ACC112 (cell line): ENCODE data around the gene ADAMTS2.

Experiments
- H2AFZ ChIP-seq: fragments of 200-600 bp; sonication (generic); one replicate; pipeline ENCODE4 v1.6.0; 2017; ENCODE audit warnings: antibody characterized with exemption, low read length; ENCODE audit not compliant: unreplicated experiment
- H3K27ac ChIP-seq: fragments of 200-600 bp; sonication (generic); 2 replicates; pipeline ENCODE4 v1.5.1; 2014; ENCODE audit warnings: low read depth, mild to moderate bottlenecking, antibody characterized with exemption, low read length, moderate library complexity
- H3K27me3 ChIP-seq: fragments of 200-600 bp; sonication (generic); 2 replicates; pipeline ENCODE4 v1.6.1; 2014; ENCODE audit warnings: mild to moderate bottlenecking, antibody characterized with exemption, low read length, moderate library complexity, mixed read lengths; ENCODE audit not compliant: insufficient read depth
- H3K36me3 ChIP-seq: fragments of 200-600 bp; sonication (generic); 2 replicates; pipeline ENCODE4 v1.6.1; 2016; ENCODE audit warnings: mild to moderate bottlenecking, antibody characterized with exemption, low read length, moderate library complexity, mixed read lengths; ENCODE audit not compliant: insufficient read depth
- H3K4me1 ChIP-seq: fragments of 200-600 bp; sonication (generic); one replicate; pipeline ENCODE4 v1.6.1; 2016; ENCODE audit warnings: low read length, mixed read lengths; ENCODE audit not compliant: insufficient read depth, unreplicated experiment, control insufficient read depth
- H3K4me3 ChIP-seq: fragments of 200-600 bp; sonication (generic); 2 replicates; pipeline ENCODE4 v1.5.1; 2014; ENCODE audit warnings: mild to moderate bottlenecking, low read depth, low read length
- H3K79me2 ChIP-seq: fragments of 200-600 bp; sonication (generic); one replicate; pipeline ENCODE4 v1.6.0; 2016; ENCODE audit warnings: low read length; ENCODE audit not compliant: control insufficient read depth, unreplicated experiment, insufficient read depth

The ADAMTS2 gene

GRCh38 chr5:179131886-179132585 lies 213.2 kb downstream of the ADAMTS2 start:
- Histone ChIP-seq H3K27ac (no peak overlapping the region), H3K79me2 (no peaks in the 10 kb centered on the region), H3K36me3 (peaks cover 3% of the 10 kb centered on the region; the same call in 1 of the 2 replicates), H3K4me3 (no peak overlapping the region), H3K4me1 (no peaks in the 10 kb centered on the region), H3K27me3 (no peaks in the 10 kb centered on the region), H2AFZ (no peak overlapping the region)

GRCh38 chr5:179131321-179131835 lies 213.9 kb downstream of the ADAMTS2 start:
- no peaks in the 10 kb centered on the region for H3K4me1 ChIP-seq
- peaks cover 5% of the 10 kb centered on the region; the same call in 1 of the 2 replicates for H3K36me3 ChIP-seq
- no peaks in the 10 kb centered on the region for H3K79me2 ChIP-seq
- no peak overlapping the region for H3K27ac ChIP-seq
- H2AFZ ChIP-seq = no peak overlapping the region
- no peaks in the 10 kb centered on the region for H3K27me3 ChIP-seq
- no peak overlapping the region for H3K4me3 ChIP-seq

GRCh38 chr5:179130101-179130681 lies 215.1 kb downstream of the ADAMTS2 start:
- H3K4me1 ChIP-seq = no peaks in the 10 kb centered on the region
- no peak overlapping the region for H3K27ac ChIP-seq
- no peaks in the 10 kb centered on the region for H3K79me2 ChIP-seq
- no peaks in the 10 kb centered on the region for H3K27me3 ChIP-seq
- H3K36me3 ChIP-seq = peaks cover 12% of the 10 kb centered on the region; the same call in 1 of the 2 replicates
- no peak overlapping the region for H3K4me3 ChIP-seq
- no peak overlapping the region for H2AFZ ChIP-seq

GRCh38 chr5:179129607-179130071 lies 215.6 kb downstream of the ADAMTS2 start:
- Histone ChIP-seq H3K36me3 (peaks cover 14% of the 10 kb centered on the region; the same call in 1 of the 2 replicates), H2AFZ (no peak overlapping the region), H3K4me3 (no peak overlapping the region), H3K4me1 (no peaks in the 10 kb centered on the region), H3K27ac (no peak overlapping the region), H3K79me2 (no peaks in the 10 kb centered on the region), H3K27me3 (no peaks in the 10 kb centered on the region)

GRCh38 chr5:179128976-179129375 lies 216.3 kb downstream of the ADAMTS2 start:
- Histone ChIP-seq H3K27me3 (no peaks in the 10 kb centered on the region), H3K27ac (no peak overlapping the region), H3K4me3 (no peak overlapping the region), H3K79me2 (no peaks in the 10 kb centered on the region), H2AFZ (no peak overlapping the region), H3K36me3 (peaks cover 14% of the 10 kb centered on the region; the same call in 1 of the 2 replicates), H3K4me1 (no peaks in the 10 kb centered on the region)

- Histone ChIP-seq H3K27ac (no peak overlapping the region), H2AFZ (no peak overlapping the region), H3K4me3 (no peak overlapping the region), H3K4me1 (no peaks in the 10 kb centered on the region), H3K79me2 (no peaks in the 10 kb centered on the region), H3K36me3 (peaks cover 14% of the 10 kb centered on the region; the same call in 1 of the 2 replicates), H3K27me3 (no peaks in the 10 kb centered on the region)
These were observed 217.3 kb downstream of the ADAMTS2 start for GRCh38 chr5:179128041-179128365.

GRCh38 chr5:179127136-179128040 lies 217.9 kb downstream of the ADAMTS2 start:
- H3K27me3 ChIP-seq = no peaks in the 10 kb centered on the region

DNA sequence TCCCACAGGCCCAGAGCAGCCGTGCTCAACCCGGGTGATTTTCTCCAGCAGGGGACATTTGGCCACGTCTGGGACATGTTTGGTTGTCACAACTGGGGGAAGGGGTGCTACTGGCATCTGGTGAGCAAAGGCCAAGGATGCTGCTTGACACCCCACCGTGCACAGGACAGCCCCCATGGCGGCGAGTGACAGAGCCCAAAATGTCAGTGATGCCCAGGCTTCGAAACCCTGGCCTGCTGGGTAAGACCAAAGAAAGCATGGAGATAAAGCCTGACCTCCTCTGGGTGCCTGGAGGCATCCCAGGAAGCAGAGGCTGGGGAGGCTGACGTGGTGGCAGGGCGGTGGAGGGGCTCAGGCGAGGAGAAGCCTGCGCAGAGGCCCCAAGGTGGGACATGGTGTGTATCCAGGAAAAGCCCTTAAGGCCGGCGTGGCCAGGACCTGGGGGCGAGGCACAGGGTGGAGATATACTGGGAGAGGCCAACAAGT lies 218.7 kb downstream of the ADAMTS2 start:
- Histone ChIP-seq H2AFZ (no peak overlapping the region), H3K4me1 (no peaks in the 10 kb centered on the region), H3K36me3 (peaks cover 19% of the 10 kb centered on the region; the same call in 1 of the 2 replicates), H3K4me3 (no peak overlapping the region), H3K27ac (no peak overlapping the region), H3K79me2 (no peaks in the 10 kb centered on the region), H3K27me3 (no peaks in the 10 kb centered on the region)

More at GRCh38 chr5:179127136-179128040, 217.9 kb downstream of the ADAMTS2 start:
- H3K79me2 ChIP-seq = no peaks in the 10 kb centered on the region
- no peak overlapping the region for H3K27ac ChIP-seq
- no peaks in the 10 kb centered on the region for H3K4me1 ChIP-seq
- H3K36me3 ChIP-seq = peaks cover 14% of the 10 kb centered on the region; the same call in 1 of the 2 replicates
- H2AFZ ChIP-seq = no peak overlapping the region
- H3K4me3 ChIP-seq = no peak overlapping the region

- Histone ChIP-seq H3K36me3 (peaks cover 22% of the 10 kb centered on the region; the same call in 1 of the 2 replicates), H2AFZ (no peak overlapping the region), H3K4me1 (no peaks in the 10 kb centered on the region), H3K79me2 (no peaks in the 10 kb centered on the region), H3K27me3 (no peaks in the 10 kb centered on the region), H3K27ac (no peak overlapping the region), H3K4me3 (no peak overlapping the region)
These were observed 219.3 kb downstream of the ADAMTS2 start for GRCh38 chr5:179125789-179126505.
